Breast epithelium (tissue), 4 donors: ENCODE data around the gene RPS15. TPM values are rescaled to one million over a fixed set of nuclear protein-coding genes. Genes with fewer than 3 reads are reported as not detected.

Experiments used
- DNase-seq, 2 donors: peaks; one replicate each; pipeline ENCODE4 v3.0.0-alpha.2; 2019; ENCODE audit warnings: low spot score in 2 of 2
- H3K27ac ChIP-seq, 2 donors: fragments of 200-600 bp; sonication (generic) in 1 of 2; one replicate each; pipeline ENCODE4 v1.5.1; 2016 to 2019; ENCODE audit warnings: mild to moderate bottlenecking in 1 of 2
- H3K27me3 ChIP-seq, 2 donors: fragments of 200-600 bp; sonication (generic) in 1 of 2; one replicate each; pipeline versions ENCODE4 v1.5.1 to v1.6.0; 2017 to 2019; ENCODE audit warnings: control low read depth in 1 of 2, mild to moderate bottlenecking in 1 of 2
- H3K36me3 ChIP-seq: fragments of 200-600 bp; one replicate; pipeline ENCODE4 v1.5.1; 2019
- H3K4me1 ChIP-seq, 2 donors: fragments of 200-600 bp; sonication (generic); one replicate each; pipeline ENCODE4 v1.5.1; 2016 to 2019; ENCODE audit warnings: control low read depth in 1 of 2
- H3K4me3 ChIP-seq, 3 donors: fragments of 200-600 bp; sonication (generic); 1 replicate in 2 of 3; 2 replicates in 1 of 3; pipeline ENCODE4 v1.5.1; 2016 to 2019; ENCODE audit warnings: mild to moderate bottlenecking in 3 of 3, moderate library complexity in 2 of 3
- H3K9me3 ChIP-seq, 2 donors: fragments of 200-600 bp; sonication (generic) in 1 of 2; one replicate each; pipeline ENCODE4 v1.5.1; 2016 to 2019; ENCODE audit warnings: control low read depth in 1 of 2
- POLR2A ChIP-seq: fragments of 450-650 bp; IDR thresholded peaks from one replicate; pipeline ENCODE4 v1.6.1; 2016; ENCODE audit warnings: antibody characterized with exemption, mild to moderate bottlenecking, moderate library complexity
- POLR2AphosphoS5 ChIP-seq, 3 donors: sonication (generic); formaldehyde crosslinking; IDR thresholded peaks; one replicate each; pipeline ENCODE4 v1.6.1; 2017; ENCODE audit warnings: antibody characterized with exemption in 3 of 3
- intact Hi-C: fragments of 100-400 bp; cut with DNase I; formaldehyde crosslinking; loops from one replicate; pipeline ENCODE4 v1.15.1; 2023; ENCODE audit warnings: low total_unique reads
- total RNA-seq, 3 donors: library from RNA; depleted of rRNA; stranded (reverse); fragments of >200 nt; gene quantifications; one replicate each; pipeline ENCODE4 v1.1.0, GENCODE V29; 2016
- TF ChIP-seq, protein P1 (sequence below), 3 donors: fragments of 450-650 bp; IDR thresholded peaks; one replicate each; pipeline ENCODE4 v1.5.1; 2016 to 2017; ENCODE audit warnings: antibody characterized with exemption in 3 of 3, mild to moderate bottlenecking in 3 of 3, moderate library complexity in 3 of 3

RPS15 gene
- total RNA-seq, 3 donors from 2014 or later = 2,978 to 3,238 (median 2,982) TPM

- intact Hi-C loops = no loop called here
- no peaks in the 10 kb centered on the region for H3K36me3 ChIP-seq
- H3K27me3 ChIP-seq = peaks cover 7 to 32% of the 10 kb centered on the region in 2 donors
- H3K27ac ChIP-seq = no peak overlapping the region
- DNase-seq = no peak
- no peaks in the 10 kb centered on the region for H3K9me3 ChIP-seq
- no peak for TF ChIP-seq POLR2A
- TF ChIP-seq POLR2AphosphoS5 (IDR thresholded peaks at IDR 0.05) = no peak
- TF ChIP-seq, protein P1, sequence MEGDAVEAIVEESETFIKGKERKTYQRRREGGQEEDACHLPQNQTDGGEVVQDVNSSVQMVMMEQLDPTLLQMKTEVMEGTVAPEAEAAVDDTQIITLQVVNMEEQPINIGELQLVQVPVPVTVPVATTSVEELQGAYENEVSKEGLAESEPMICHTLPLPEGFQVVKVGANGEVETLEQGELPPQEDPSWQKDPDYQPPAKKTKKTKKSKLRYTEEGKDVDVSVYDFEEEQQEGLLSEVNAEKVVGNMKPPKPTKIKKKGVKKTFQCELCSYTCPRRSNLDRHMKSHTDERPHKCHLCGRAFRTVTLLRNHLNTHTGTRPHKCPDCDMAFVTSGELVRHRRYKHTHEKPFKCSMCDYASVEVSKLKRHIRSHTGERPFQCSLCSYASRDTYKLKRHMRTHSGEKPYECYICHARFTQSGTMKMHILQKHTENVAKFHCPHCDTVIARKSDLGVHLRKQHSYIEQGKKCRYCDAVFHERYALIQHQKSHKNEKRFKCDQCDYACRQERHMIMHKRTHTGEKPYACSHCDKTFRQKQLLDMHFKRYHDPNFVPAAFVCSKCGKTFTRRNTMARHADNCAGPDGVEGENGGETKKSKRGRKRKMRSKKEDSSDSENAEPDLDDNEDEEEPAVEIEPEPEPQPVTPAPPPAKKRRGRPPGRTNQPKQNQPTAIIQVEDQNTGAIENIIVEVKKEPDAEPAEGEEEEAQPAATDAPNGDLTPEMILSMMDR (IDR thresholded peaks at IDR 0.05) = no peak
- peaks cover 5 to 6% of the 10 kb centered on the region in 2 donors for H3K4me1 ChIP-seq
- H3K4me3 ChIP-seq = no peak overlapping the region
Observed at GRCh38 chr19:1457892-1458291, 19.7 kb downstream of the RPS15 start.

DNA sequence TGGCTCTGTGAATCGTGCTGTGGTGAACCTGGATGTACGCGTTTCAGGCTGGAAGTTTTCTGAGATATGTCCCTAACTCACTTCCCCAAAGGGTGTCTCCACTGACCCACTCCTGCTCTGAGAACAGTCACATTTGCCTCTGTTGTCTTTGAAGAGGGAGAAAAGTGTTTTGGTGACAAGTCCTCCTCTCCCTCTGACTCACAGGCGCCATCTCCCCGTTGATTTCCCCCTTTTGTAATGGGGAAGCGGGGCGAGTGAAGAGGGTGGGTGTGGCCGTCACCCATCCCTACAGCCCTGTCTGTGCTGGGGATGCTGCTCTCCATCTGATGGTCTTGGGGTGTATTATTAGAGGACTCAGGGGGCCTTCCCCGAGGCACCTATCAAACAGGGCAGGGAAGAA, 21.3 kb downstream of the RPS15 start:
- no peak overlapping the region for H3K27ac ChIP-seq
- DNase-seq = no peak
- H3K4me1 ChIP-seq = no peaks in the 10 kb centered on the region
- no peak overlapping the region for H3K4me3 ChIP-seq
- H3K9me3 ChIP-seq = no peaks in the 10 kb centered on the region
- H3K36me3 ChIP-seq = no peaks in the 10 kb centered on the region
- TF ChIP-seq POLR2AphosphoS5 (IDR thresholded peaks at IDR 0.05) (no peak), POLR2A (no peak)
- TF ChIP-seq, protein P1 (IDR thresholded peaks at IDR 0.05) = no peak
- intact Hi-C loops = no loop called here
- peaks cover 5 to 21% of the 10 kb centered on the region in 2 donors for H3K27me3 ChIP-seq

DNA sequence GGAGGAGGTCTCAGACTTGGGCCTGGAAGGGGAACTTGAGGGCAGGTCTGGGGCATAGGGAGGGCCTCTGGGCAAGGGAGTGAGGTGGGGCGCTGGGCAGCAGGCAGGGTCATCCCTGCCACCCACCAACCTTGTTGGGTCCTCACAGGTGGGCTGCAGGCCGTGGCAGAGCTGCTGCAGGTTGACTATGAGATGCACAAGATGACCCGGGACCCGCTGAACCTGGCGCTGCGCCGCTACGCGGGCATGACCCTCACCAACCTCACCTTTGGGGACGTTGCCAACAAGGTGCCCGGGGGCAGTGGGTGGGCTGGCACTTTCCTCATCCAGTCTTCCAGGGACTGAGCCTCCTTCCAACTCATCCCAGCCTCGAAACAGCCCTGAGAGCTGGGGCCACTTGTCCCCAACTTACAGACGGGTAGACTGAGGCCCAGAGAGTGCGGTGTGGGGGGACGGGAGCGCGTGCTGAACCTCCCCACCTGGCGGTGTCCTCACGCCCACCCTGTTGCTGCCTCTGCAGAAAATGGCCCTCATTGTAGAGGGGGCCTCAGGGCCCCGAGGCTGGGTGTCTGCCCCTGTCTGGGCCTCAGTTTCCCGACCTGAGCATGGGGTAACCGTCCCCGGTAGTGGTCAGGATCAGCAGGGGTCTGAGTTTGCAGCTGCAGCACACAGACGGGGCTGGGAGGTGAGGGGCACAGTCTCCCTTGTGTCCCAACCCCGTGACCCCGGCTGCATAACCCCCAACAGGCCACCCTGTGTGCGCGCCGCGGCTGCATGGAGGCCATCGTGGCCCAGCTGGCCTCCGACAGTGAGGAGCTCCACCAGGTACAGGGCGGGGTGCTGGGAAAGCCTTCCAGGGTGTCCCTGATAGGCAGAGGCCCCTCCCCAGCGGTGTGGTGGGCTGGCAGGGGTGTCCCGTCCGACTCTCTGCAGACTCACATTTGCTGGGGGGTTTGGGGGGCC, 22.1 kb downstream of the RPS15 start:
- intact Hi-C loops = no loop called here
- Histone ChIP-seq H3K27me3 (peaks cover 5 to 19% of the 10 kb centered on the region in 2 donors), H3K4me3 (no peak overlapping the region), H3K9me3 (no peaks in the 10 kb centered on the region), H3K27ac (no peak overlapping the region), H3K4me1 (no peaks in the 10 kb centered on the region), H3K36me3 (no peaks in the 10 kb centered on the region)
- TF ChIP-seq POLR2A (no peak), POLR2AphosphoS5 (IDR thresholded peaks at IDR 0.05) (no peak)
- TF ChIP-seq, protein P1 (IDR thresholded peaks at IDR 0.05) = no peak
- no peak for DNase-seq

- H3K27ac ChIP-seq = no peak overlapping the region
- no peaks in the 10 kb centered on the region for H3K9me3 ChIP-seq
- no peak for DNase-seq
- no peaks in the 10 kb centered on the region for H3K36me3 ChIP-seq
- intact Hi-C loops = no loop called here
- TF ChIP-seq, protein P1 (IDR thresholded peaks at IDR 0.05) = no peak
- no peak for TF ChIP-seq POLR2A
- TF ChIP-seq POLR2AphosphoS5 (IDR thresholded peaks at IDR 0.05) = no peak
- H3K27me3 ChIP-seq = peaks cover 0 to 15% of the 10 kb centered on the region in 2 donors
- no peak overlapping the region for H3K4me3 ChIP-seq
- H3K4me1 ChIP-seq = peaks cover 0 to 3% of the 10 kb centered on the region in 2 donors
Observed at GRCh38 chr19:1461862-1462261, 23.7 kb downstream of the RPS15 start.
